Adipose tissue (tissue), 3 donors: ENCODE data around the gene CYP2C8. TPM values are rescaled to one million over a fixed set of nuclear protein-coding genes. Genes with fewer than 3 reads are reported as not detected.
"Not testable (repeated sequence)": the region's sequence is repeated elsewhere in the genome, so short reads cannot be mapped to it uniquely, and the experiment has no call there.

ENCODE experiments used
- H3K27ac ChIP-seq: one replicate; pipeline ENCODE4 v1.5.1; 2013; ENCODE audit warnings: low read depth, low read length
- WGBS, 3 donors: extraction: QIAGEN DNeasy Blood & Tissue Kit; methylation state at CpG; one replicate each; pipeline ENCODE4 v1.1.7; 2013; 5-methylcytosine and 5-hydroxymethylcytosine counted together
- polyA plus RNA-seq, 3 donors: library from polyadenylated mRNA; stranded (reverse); fragments of 200-250 nt; gene quantifications; one replicate each; pipeline ENCODE4 v1.2.3, GENCODE V29; 2013
- donor health status: healthy with polysubstance abuse.
- donor health status: Bipolar disorder and iron deficiency.
- donor health status: healthy.

Gene CYP2C8
- 1 to 10 TPM in 1 of 3 donors, under 1 TPM in 2; 0.27 to 1.1 (median 0.68) TPM for polyA plus RNA-seq

DNA sequence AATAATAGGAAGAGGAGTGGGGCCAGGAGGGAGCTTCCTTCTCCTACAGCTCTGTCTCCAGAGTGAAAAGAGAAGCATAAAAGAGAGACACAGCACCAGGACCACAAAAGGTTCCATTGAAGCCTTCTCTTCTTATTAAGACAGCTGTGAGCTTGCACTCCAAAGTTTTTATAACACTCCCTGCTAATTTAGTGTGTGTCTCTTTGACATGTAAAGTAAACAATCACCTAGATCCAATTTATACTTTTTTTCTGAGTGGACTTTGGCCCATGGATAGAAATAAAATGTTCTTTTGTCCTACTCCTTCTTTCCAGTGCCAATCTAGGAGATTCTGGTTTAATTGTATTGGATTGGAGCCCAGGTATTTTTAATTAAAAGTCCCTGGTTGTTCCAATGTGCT is at the start of gene CYP2C8:
TSS of gene CYP2C8 (minus strand) at position 212 of the 400 bp plus-strand sequence. CDS start at position 117, 95 bp downstream.
- no peak within 1 kb of the TSS for H3K27ac ChIP-seq

DNA sequence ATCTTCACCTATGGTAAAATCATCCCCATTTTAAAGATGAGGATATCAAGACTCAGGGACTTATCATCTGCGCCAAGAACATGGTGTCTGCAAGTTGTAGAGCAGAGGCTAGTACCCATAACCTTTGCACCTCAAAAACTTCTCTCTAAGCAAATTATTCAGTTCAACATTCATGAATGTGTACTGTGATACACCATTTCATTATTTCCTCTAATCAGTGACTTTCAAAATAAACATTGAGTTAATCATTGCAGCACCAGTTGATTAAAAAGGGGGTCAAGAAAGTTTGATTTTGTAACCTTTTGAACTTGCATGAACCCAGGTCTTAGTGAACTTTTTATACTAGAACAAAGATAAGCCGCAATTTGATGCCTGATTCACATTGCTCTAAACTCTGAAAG is 47.6 kb upstream of the CYP2C8 start:
- 30 to 87% (median 74%) methylated on average over 2 of the region's 2 CpGs for WGBS, 3 donors

DNA sequence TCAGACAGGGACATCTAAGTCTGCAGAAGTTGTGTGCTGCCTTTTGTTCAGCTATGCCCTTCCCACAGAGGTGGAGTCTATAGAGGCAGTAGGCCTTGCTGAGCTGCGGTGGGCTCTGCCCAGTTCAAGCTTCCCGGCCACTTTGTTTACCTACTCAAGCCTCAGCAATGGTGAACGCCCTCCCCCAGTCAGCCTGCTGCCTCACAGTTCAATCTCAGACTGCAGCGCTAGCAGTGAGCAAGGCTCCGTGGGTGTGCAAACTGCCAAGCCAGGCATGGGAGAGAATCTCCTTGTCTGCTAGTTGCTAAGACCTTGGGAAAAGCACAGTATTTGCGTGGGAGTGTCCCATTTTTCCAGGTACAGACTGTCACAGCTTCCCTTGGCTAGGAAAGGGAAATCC is 41.5 kb upstream of the CYP2C8 start:
- 65 to 85% (median 85%) methylated on average over 6 of the region's 6 CpGs for WGBS, 3 donors
- H3K27ac ChIP-seq: not testable (repeated sequence)

More for the DNA sequence above, 47.6 kb upstream of the CYP2C8 start:
- H3K27ac ChIP-seq: no peak overlapping the region

DNA sequence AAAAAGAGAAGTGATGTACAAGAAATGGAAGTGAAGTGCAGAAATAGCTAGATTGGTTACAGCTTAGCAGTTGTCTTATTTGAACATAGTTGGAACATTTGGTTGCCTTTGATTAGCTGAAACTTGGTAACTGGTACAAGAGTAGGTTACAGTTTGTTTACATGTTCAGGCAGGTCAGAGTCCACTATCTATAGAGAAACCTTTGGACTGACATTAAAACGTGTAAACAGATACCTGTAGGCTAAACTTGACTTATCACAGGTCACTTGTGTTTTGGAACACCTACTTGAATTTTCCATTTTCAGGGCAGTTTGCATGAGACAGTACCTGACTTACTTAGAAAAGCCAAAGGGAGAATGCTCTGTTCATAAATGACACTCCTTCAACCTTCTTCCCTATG is 28.5 kb upstream of the CYP2C8 start:
- 26 to 53% (median 37%) methylated on average over 1 of the region's 1 CpG for WGBS, 3 donors
- no peak overlapping the region for H3K27ac ChIP-seq

DNA sequence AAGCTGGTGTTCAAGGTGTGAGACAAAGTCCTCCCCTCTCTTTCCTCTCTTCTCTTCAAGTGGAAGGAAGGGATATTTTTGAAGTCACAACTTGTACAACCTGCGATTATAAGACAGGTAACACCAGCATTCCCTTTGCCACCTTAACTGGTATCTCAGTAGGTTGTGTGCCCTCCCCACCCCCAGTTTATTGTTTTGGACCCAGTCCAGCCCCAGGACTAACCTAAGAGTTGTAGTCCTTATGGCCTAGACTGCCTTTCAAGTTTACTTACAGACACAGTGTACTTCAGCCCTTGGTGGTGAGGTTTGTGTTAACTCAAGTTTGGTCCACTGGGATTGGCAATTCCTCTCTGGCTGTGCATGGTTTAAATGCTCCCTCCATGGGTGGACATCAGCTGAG is 26.8 kb upstream of the CYP2C8 start:
- 86 to 100% (median 100%) methylated on average over 1 of the region's 1 CpG for WGBS, 3 donors
- no peak overlapping the region for H3K27ac ChIP-seq

DNA sequence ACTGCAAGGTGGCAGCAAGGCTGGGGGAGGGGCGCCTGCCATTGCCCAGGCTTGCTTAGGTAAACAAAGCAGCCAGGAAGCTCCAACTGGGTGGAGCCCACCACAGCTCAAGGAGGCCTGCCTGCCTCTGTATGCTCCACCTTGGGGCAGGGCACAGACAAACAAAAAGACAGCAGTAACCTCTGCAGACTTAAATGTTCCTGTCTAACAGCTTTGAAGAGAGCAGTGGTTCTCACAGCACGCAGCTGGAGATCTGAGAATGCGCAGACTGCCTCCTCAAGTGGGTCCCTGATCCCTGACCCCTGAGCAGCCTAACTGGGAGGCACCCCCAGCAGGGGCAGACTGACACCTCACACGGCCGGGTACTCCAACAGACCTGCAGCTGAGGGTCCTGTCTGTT is 10.3 kb upstream of the CYP2C8 start:
- 84 to 97% (median 97%) methylated on average over 2 to 4 of the region's 5 CpGs for WGBS, 3 donors
- not testable (repeated sequence) for H3K27ac ChIP-seq

DNA sequence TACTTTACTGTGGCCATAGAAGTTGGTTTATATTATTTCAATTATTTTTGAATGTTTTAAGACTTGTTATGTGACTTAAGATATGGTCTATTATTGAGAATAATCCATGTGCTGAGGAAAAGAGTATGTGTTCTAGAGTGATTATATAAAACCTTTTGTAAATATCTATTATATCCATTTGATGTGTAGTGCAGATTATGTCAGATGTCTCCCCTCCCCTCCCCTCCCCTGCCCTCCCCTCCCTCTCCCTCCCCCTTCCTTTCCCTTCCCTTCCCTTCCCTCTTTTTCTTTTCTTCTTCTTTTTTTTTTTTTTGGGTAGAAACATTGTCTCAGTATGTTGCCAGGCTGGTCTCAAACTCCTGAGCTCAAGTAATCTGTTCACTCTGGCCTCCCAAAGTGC is 8.3 kb upstream of the CYP2C8 start:
- no peak overlapping the region for H3K27ac ChIP-seq

DNA sequence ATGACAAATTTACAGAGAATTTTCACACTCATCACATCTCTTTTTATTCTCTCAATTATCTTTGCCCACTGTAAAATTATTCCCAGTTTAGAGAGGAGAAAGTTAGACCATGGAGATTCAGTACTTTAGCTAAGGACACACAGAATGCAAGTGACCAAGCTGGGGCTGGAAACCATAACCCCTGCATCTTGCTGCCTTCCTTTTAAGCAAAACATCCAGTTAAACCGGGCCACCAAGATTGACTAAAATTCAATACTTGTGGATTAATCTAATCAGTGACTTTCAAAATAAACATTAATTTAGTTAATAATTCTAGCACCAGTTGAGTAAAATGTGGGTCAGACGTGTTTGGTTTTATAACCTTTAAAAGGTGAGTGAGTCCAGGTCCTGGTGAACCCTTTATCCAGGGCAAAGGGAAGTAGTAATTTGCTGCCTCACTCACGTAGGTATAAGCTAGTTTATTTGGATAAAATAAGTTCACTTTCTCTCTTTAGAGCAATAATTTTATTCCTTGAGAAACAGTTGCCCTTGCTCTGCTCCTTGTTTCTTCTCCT is 1.9 kb upstream of the CYP2C8 start:
- H3K27ac ChIP-seq: no peak overlapping the region
- WGBS, 3 donors: 31 to 65% (median 48%) methylated on average over 3 of the region's 3 CpGs

DNA sequence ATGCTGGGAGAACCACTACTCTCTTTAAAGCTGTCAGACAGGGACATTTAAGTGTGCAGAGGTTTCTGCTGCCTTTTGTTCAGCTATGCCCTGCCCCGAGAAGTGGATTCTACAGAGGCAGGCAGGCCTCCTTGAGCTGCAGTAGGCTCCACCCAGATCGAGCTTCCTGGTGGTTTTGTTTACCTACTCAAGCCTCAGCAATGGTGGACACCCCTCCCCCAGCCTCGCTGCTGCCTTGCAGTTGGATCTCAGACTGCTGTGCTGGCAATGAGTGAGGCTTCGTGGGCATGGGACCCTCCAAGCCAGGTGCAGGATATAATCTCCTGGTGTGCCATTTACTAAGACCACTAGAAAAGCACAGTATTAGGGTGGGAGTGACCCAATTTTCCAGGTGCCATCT is 5.2 kb downstream of the CYP2C8 start:
- H3K27ac ChIP-seq: not testable (repeated sequence)
- 79 to 84% (median 81%) methylated on average over 4 of the region's 4 CpGs for WGBS, 3 donors

DNA sequence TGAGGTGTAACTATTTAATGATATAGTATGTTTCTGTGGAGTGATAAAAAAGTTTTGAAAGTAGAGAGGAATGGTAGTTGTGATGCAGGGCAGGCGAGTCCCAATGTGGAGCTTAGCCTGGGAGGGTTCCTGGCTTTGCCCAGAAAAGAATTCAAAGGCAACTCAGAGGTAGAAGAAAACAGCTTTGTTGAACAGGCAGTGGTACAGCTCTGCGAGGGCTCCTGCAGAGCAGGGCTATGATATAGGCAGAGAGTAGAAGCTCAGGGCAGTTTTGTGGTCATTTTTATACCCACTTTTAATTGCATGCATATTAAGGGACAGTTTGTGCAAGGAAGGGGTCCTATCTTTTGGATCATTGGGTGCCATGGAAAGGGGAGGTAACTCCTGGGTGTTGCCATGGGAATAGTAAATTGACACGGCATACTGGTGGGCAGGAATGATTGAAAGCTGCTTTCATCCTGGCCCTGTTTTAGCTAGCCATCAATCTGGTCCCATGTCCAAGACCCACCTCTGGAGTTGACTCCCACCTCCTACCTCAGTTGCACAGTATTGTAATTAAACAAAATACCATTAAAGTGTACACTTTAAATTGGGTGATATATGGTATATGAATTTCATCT is 12.4 kb downstream of the CYP2C8 start:
- H3K27ac ChIP-seq: no peak overlapping the region
- 76 to 80% (median 80%) methylated on average over 3 of the region's 3 CpGs for WGBS, 3 donors

DNA sequence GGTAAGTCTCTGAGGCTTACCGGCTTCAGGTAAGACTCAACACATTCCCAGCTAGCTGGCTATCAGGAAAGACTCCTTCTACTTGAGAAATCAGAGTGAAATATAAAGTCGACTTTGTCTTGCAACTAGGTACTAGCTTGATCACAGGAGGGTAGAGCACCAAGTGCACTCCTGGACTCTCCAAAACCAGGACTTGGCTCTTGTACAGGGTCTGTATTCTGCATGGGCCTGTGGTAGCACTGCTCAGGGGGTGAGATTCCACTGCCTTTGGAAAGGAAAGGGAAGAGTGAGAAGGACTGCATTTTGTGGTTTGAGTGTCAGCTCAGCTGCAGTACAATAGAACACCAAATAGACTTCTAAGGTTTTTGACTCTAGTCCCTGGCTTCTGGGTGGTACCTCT is 19.4 kb downstream of the CYP2C8 start:
- H3K27ac ChIP-seq: no peak overlapping the region
- 82 to 90% (median 83%) methylated on average over 2 of the region's 2 CpGs for WGBS, 3 donors

DNA sequence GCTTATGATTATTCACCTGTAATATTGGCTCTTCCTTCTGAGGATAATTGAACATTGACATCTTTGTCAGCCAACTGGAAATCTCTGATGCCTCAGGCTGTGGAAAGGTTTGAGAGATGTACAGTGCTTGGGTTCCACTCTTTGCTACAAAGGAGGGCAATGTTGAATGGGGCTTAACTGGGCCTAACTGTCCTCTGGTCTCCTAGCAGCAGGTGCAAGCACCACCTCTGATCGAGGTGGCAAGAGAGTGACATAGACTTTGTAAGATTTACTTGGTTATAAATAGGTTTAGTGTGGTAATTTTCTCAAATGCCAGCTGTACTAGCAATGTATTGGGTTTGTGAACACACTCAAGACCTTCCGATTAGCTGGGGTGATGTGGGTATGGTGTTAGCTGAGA is 21.1 kb downstream of the CYP2C8 start:
- no peak overlapping the region for H3K27ac ChIP-seq
- 86 to 92% (median 89%) methylated on average over 2 of the region's 2 CpGs for WGBS, 3 donors

DNA sequence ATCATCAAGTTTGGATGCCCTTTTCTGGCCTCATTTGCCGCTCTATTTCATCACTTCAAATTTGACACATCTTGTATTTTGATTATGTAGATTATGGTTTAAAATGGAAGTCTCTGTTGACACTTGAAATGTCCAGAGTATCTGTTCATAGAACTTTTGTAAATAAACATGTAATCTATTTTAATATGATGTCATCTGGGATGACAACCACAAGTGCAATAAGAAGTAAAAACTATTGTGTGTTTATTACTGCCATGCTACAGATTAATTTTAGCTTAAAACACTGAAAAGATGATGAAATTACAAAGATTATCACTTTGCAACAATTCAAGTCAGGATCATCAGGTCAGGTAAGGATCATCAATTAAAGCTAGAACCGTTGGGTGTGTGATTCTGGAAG is 30.0 kb downstream of the CYP2C8 start:
- H3K27ac ChIP-seq: no peak overlapping the region
- 81 to 88% (median 84%) methylated on average over 2 of the region's 2 CpGs for WGBS, 3 donors

DNA sequence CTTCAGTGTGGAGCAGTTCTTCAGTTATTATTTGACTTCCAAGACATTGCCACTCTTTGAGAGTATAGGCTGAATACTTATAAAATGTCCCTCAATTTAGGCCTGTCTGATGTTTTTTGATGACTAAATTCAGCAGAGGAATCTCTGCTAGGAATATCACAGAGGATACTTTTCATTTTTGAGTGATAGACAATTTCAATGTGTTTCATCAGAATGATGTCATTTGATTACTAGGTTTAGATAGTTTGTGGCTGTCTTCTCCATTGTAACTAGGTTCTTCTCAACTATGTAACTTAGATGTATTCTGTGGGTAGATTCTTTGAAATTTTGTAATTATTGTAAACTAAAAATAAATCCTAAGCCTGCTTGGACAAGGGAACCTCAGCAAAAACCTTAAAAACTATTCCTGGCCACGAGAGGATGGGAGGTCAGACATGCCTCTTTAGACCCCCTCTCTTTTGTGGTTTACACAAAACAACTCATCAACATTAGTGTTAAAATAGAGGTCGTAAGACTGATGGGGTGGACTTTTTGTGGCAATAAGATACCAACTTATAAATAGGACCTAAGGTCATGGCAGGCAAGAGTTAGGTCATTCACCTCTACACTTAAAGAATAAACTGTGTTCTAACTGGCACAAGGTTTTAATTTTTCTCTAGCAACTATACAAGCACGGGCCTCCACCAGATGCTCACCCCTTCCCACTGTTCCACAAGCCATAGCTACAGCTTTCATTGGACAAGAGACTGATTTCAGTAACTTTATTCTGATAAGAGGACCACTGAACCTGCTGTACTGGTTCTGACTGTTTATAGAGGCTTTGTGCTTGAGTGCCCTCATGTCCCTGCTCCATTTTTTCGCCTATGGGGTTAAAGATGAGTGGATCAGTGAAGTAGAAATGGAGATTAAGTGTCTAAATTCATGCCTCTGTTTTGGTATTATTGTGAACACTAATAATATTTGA is 33.7 kb downstream of the CYP2C8 start:
- H3K27ac ChIP-seq: no peak overlapping the region
- WGBS, 3 donors: 45 to 67% (median 48%) methylated on average over 4 of the region's 4 CpGs

DNA sequence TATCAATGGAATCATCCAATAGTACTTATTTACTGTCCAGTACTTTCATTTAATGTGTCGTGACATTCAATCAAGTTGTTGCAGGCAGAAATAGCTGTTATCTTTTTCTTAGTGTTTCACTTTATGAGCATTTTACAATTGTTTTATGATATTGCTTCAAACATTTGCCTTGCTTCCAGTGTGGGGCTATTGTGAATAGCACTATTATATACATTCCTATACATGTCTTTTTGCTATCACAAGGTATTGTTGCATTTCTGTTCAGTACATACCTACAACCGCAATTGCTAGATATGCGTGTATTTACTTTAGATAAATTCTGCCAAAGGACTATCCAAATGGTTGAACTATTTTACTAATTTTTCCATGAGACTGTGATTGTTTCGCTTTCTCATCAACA is 34.9 kb downstream of the CYP2C8 start:
- WGBS, 3 donors: 69 to 93% (median 90%) methylated on average over 4 of the region's 4 CpGs
- no peak overlapping the region for H3K27ac ChIP-seq

DNA sequence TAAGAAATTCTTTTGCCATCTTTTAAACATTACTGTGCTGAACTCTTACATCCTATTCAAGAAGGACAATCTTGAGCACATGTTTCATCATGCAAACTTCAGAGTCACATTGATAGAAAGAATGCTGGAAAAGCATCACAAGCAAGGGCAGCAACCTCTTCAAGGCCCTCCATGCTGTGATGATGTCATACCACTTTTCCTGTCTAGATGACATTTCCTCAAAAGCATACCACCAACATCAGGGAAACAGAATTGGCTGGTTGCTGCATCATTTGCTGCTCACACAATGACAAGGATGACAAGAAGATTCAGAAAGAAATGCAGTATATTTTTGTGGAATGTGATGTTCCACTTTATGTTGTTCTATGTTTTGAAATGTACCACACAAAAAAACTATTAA is 37.6 kb downstream of the CYP2C8 start:
- no peak overlapping the region for H3K27ac ChIP-seq

DNA sequence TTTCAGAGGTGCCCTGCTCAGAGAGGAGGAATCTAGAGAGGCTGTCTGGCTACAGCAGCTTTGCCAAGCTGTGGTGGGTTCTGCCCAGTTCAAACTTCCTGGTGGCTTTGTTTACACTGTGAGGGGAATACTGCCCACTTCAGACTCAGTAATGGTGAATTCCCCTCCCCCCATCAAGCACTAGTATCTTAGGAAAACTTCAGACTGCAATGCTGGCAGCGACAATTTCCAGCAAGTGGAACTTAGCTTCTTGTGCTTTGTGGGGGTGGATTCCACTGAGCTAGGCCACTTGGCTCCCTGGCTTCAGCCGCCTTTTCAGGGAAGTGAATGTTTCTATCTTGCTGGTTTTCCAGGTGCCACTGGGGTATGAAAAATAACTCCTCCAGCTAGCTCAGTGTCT is 42.8 kb downstream of the CYP2C8 start:
- H3K27ac ChIP-seq: no peak overlapping the region
- 87 to 93% (median 87%) methylated on average over 2 of the region's 2 CpGs for WGBS, 3 donors

DNA sequence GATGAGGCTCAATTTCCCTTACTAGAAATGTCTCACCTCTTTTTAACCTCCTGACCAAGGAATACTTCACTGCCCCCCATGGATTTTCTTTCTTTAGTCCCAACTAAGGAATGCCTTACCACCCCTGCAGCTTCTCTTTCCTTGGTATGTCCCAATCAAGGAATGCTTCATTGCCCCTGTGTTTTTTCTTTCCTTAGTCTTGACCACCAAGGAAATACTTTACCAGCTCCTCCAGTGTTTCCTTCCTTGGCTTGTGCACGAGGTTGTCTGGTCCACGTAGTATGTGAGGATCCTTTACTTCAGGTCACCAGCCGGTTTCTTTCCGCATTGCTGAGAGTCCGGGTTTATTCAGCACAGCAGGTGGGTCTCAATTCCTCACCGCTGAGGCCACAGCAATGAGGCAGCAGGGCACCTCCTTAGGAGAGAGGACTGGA is 71.5 kb downstream of the CYP2C8 start:
- H3K27ac ChIP-seq: no peak overlapping the region
- WGBS, 3 donors: 57 to 63% (median 62%) methylated on average over 6 of the region's 6 CpGs

DNA sequence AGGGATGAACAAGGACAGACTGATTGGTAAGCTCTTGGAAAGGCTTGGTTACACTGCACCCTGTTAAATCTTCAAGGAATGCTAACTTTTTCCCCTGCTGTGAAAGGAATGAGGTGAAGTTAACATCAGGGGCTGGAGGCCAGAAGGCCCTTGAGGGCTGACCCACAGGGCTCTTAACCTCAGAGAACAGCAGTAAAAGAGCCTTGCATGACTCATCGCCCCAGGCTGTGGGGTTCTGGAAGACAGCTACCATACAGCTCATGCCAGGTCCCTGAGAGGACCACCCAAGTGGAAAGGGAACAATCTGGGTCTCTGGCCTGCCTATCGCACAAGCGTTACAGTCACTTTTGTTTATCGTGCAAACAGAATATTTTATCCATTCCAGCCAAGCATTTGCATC is 76.5 kb downstream of the CYP2C8 start:
- WGBS, 3 donors: 69 to 88% (median 80%) methylated on average over 4 of the region's 4 CpGs
- H3K27ac ChIP-seq: no peak overlapping the region
